Stimulated activated CD8-positive, alpha-beta memory T cell treated with anti-CD3 and anti-CD28 coated beads, Interleukin-12 subunit alpha, Interleukin-12 subunit beta, amount 100 ng/mL, for 4 hours (primary cell): ENCODE results near the gene B4GALT4.
"Not testable (repeated sequence)": the region's sequence is repeated elsewhere in the genome, so short reads cannot be mapped to it uniquely, and the experiment has no call there.

Experiments
- DNase-seq: peaks from one replicate; pipeline ENCODE4 v3.0.0-alpha.2; 2020; ENCODE audit warnings: low read depth

Gene B4GALT4

GRCh38 chr3:119195911-119196310 lies 44.8 kb downstream of the B4GALT4 start:
- no peak for DNase-seq

GRCh38 chr3:119195151-119195476 lies 45.6 kb downstream of the B4GALT4 start:
- no peak for DNase-seq

GRCh38 chr3:119194237-119195150 lies 46.2 kb downstream of the B4GALT4 start:
- DNase-seq: no peak

GRCh38 chr3:119191800-119192199 lies 48.9 kb downstream of the B4GALT4 start:
- DNase-seq: no peak

GRCh38 chr3:119187266-119187665 lies 53.4 kb downstream of the B4GALT4 start:
- no peak for DNase-seq

GRCh38 chr3:119184796-119185570 lies 55.7 kb downstream of the B4GALT4 start:
- no peak for DNase-seq

- no peak for DNase-seq
These were observed 56.6 kb downstream of the B4GALT4 start for GRCh38 chr3:119184111-119184510.

GRCh38 chr3:119181765-119182164 lies 58.9 kb downstream of the B4GALT4 start:
- no peak for DNase-seq

- no peak for DNase-seq
These were observed 63.4 kb downstream of the B4GALT4 start for GRCh38 chr3:119177321-119177720.

- no peak for DNase-seq
These were observed 63.9 kb downstream of the B4GALT4 start for GRCh38 chr3:119176778-119177177.

GRCh38 chr3:119175872-119176756 lies 64.6 kb downstream of the B4GALT4 start:
- DNase-seq: no peak

GRCh38 chr3:119173325-119173724 lies 67.4 kb downstream of the B4GALT4 start, which contains the start of gene UPK1B:
TSS of gene UPK1B (plus strand) at chr3:119173598. CDS start at chr3:119186742, 13,144 bp downstream.
- no peak for DNase-seq

GRCh38 chr3:119170821-119171220 lies 69.9 kb downstream of the B4GALT4 start:
- no peak for DNase-seq

GRCh38 chr3:119164745-119165144 lies 75.9 kb downstream of the B4GALT4 start:
- not testable (repeated sequence) for DNase-seq
